ENCODE data around the gene MRGPRD.

MRGPRD gene

DNA sequence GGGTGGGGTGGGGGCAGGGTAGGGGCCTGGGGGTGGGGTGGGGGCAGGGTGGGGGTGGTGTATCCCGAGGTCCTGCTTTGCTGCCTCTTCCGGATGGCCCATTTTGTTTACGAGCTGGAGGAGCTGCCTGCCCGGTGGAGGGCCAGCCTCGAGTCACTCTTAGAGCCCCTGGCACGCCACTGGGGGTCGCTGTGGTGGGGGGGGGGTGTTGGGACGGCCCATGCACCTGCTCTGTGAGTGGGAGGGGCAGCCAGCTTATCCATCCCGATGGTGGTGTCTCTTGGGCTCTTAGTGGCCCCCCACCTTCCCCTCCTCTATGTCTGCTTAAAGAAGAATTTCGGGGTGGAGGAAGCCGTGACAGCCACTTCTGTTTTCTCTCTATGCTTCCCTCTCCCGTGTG is 24.6 kb downstream of the MRGPRD start:
- DNase-seq, result peak in 1 of 10 donors; percentile 5
- intact Hi-C loops (cut with DNase I), result no loop called here

DNA sequence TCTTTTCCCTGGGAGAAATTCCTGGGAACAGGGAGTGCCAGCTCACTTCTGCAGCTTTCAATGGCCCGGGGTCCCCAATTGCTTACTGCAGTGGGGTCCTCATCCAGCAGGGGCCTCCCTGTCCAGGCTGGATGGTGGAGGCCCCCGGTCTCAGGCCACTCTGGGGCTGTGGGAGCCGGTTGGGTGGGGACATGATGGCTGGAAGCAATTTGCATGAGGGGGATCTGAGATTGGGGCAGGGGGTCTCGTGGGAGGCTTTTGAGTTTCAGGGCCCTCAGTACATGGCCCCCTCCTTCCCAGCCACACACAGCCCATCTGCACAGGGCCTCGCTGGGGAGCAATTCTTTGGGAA is 25.2 kb downstream of the MRGPRD start:
- peak in 1 of 10 donors; percentile 15 for DNase-seq
- intact Hi-C loops (cut with DNase I), result no loop called here

DNA sequence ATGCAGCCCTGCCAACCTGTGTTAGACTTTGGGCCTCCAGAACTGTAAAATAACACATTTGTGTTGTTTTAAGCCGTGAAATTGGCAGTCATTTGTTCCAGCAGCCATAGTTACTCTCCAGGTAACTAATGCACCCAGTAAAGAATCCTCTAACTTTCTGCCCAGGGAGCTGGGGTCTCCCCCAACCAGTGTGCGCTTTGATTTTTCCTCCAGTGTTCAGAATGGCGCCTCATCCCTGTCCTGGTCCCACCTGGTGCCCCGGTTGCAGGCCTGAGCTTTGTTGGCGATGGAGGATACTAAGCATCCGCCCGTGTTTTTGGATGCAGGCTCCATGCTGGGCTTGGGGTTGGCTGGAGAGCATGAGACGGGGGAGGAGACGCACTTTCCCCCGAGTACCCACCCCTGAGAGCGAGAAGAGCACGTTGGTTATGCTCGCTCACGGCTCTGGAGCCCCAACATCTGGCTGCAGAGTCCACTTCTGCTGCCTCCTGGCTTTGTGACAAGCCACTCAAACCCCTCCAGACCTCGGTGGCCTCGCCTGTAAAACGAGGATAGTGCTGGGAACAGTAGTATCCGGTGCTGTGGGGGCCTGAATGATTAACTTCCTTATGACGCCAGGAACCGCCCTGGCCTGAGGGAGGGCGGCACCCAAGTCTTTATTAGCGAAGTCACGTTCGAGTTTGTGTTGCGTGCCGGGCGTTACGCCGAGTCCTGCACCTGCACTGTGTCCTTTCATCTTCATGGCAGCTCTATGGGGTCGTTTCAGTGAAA is 25.8 kb downstream of the MRGPRD start:
- peak in 1 of 10 donors; percentile 46 for DNase-seq
- intact Hi-C loops (cut with DNase I), result no loop called here

DNA sequence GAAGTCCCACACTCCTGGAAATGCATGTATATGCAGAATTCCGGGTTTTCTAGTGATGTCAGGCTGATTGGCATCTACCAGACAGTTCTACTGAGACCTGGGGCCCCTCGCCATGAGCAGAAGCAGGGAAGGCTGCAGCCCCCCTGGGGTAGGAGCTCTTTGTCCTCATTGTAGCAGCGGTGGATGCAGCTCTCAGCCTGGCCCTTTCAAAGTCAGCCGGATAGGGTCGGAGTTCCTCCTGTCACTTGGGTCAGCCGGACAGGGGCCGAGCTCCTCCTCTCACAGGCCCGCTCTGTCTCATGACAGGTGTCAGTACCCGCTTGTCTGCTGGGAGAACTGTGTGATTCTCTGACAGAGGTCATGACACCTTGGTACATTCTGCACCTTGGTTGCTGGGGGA is 30.0 kb downstream of the MRGPRD start:
- DNase-seq, result peak in 1 of 10 donors; percentile 57

DNA sequence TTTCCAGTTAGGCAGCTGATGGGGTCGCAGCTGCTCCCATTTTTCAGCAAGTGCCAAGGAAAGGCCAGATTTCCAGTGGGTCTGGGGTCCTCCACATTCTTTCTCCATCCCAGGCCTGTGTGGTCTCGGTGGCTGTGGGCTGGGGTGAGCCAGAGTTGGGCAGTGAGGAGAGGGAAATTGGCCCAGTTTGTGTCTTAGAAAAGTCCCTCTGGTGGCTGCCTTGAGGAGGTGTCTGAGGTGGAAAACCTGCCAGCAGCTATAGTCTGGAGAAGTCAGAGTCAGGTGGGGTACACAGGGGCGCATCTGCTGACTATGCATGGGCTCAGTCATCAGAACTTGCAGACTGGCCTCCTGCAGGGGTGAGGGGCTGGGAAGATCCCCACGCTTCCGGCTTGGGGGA is 30.5 kb downstream of the MRGPRD start:
- peak in 2 of 10 donors; percentile 31 to 50 for DNase-seq
- intact Hi-C loops (cut with DNase I), result no loop called here

More for the DNA sequence above, 30.0 kb downstream of the MRGPRD start:
- intact Hi-C loops (cut with DNase I), result no loop called here

DNA sequence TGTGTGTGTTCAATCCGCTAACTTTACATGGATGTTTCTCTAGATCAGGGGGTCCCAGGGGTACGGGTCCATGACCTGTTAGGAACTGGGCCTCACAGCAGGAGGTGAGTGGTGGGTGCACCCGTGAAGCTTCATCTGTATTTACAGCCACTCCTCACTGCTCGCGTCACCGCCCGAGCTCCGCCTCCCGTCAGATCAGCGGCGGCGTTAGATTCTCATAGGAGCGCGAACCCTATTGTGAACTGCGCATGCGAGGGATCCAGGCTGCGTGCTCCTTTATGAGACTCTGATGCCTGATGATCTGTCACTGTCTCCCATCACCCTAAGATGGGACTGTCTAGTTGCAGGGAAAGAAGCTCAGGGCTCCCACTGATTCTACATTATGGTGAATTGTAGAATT is 31.9 kb downstream of the MRGPRD start:
- peak in 2 of 10 donors; percentile 65 to 69 for DNase-seq

DNA sequence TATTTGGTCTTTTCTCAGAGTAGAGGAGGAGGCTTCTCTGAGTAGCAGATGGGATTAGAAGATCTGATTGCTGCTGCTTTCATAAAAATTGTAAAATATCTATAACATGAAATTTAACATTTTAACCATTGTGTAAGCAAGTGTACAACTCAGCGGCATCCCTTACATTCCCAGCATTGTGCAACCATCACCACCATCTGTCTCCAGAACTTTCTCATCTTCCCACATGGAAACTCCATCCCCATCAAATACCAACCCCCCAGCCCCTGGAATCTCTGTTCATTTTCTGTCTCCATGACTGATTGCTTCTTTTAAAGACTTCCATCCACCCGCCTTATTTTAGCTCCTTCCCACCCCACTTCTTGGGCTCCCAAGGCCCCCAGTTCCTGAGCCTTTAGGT is 32.3 kb downstream of the MRGPRD start:
- intact Hi-C loops (cut with DNase I), result no loop called here
- DNase-seq, result peak in 1 of 10 donors; percentile 3

More for the DNA sequence above, 31.9 kb downstream of the MRGPRD start:
- intact Hi-C loops (cut with DNase I), result no loop called here

DNA sequence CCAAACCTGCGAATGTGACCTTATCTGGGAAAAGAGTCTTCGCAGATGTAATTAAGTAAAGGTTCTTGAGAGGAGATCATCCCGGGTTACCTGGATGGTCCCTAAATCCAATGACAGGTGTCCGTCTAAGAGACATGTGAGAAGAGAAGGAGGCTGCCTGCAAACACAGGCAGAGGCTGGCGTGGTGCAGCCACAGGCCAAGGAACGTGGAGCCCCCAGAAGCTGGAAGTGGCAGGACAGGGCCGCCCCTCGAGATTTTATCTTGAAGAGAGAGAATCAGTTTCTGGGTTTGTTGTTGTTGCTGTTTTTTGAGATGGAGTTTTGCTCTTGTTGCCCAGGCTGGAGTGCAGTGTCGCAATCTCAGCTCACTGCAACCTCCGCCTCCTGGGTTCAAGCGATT is 33.6 kb downstream of the MRGPRD start:
- DNase-seq, result peak in 2 of 10 donors; percentile 4 to 72
- intact Hi-C loops (cut with DNase I), result no loop called here

DNA sequence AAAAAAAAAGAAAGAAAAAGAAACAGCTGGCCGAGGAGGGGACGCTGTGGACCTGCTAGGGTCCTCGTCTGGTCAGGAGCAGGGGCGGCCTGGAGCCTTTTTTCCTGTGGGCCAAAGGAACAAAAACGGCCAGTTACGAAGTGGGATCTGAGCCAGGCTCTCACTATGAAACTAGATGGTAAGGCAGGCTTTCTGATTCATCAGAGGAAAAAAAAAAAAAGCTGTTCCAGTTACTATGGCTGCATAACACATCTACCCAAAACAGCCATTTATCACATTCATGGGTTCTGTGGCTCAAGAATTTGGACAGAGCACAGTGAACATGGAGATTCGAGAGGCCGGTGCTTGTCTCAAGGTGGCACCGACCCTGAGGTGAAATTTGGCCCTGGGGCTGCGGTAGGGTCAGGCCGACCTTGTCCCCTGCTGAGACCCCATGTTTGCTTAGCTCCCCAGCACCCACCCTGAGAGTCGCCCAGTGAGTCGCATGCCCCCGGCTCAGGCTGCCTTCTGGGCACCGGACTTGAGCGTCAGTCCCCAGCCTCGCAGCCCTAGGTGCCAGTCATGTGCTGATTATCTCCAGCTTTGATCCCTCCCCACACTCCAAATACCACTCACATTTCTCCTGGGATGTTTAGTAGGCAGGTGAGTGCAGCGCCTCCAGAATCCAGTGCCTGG is 34.2 kb downstream of the MRGPRD start:
- peak in 2 of 10 donors; percentile 80 to 85 for DNase-seq
- intact Hi-C loops (cut with DNase I), result no loop called here

DNA sequence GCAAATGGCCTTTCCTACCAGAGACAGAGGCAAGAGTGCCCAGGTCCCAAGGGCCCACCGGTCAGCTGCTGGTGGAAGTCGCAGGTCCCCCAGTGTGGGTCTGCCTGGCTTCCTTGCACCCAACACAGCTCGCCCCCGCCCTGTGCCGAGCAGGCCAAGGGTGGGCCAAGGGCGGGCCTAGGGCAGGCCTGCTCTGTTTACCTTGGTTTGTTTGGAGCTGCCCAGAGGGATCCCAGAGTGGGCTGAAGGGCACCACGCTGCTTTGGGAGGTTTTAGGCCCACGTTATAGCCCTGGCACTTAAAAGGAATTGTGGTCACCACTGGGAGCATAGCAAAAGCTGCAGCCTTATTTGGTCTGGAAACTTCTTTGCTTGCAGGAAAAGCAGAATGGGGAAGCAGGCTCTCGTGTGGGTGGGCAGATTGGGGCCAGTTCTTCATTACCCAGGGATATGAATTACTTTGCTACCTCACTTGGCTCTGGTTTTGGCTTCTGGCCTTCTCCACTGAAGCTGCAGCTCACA is 38.0 kb downstream of the MRGPRD start:
- intact Hi-C loops (cut with DNase I), result no loop called here
- peak in 3 of 10 donors; percentile 5 to 76 (median 54) for DNase-seq

DNA sequence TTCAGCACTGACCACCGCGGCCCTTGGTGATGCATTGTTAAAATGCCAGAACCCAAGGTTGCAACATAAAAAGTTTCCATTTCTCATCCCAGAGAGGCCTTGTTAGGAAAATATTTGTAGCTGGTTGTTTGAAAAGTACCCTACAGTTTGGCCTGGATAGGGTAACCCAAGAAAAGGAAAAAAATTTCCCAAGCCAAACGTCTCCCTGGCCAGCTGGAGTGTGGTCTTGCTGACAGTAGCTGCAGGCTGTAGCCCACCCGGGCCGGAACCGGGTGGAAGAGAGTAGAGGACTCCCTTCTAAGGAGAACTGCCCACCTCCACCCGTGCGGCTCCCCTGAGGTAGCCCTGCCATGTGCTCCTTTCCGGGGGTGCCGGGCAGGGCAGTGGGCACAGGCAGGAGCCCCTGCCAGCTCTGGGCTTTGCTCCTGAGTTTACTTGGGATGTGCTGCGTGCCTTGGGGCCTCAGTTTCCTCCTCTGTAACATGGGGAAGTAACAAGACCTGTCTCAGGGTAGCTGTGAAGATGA is 38.6 kb downstream of the MRGPRD start:
- intact Hi-C loops (cut with DNase I), result no loop called here
- peak in 3 of 10 donors; percentile 47 to 78 (median 58) for DNase-seq

DNA sequence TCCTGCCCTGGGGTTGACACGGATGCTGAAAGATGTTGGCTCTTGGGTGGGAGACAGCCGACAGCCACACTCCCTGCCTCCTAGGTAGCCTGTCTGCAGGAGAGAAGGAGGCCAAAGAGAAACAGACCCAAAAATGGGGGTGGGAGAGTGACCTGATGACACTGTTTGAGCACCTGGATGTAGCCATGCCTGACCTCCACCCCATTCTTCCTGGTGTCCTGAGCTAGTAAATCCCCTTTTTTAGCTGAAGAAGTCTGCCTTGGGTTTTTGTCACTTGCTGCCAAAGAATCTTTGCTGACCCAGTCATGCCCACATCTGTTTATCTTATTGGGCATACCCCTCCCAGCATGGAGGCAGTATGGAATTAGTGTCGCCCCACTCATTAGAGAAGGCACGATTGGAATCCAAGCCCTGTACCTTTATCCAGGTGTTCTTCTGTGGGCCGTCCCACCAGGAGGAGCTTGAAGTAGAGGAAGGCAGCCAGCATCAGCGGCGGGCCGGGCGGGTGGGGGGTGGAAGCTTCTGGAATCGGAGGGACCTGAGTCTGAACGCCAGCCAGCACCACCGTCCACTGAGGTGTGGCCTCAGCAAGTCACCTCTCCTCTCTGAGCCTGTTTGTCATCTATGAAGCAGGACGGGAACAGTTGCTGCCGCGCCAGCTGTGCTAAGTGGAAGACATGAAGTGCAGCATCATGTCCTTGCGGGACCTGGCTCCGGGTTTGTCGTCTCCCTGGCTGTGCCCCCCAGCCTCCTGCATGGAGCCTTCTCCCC is 39.3 kb downstream of the MRGPRD start:
- DNase-seq, result peak in 3 of 10 donors; percentile 45 to 79 (median 74)
- intact Hi-C loops (cut with DNase I), result no loop called here

DNA sequence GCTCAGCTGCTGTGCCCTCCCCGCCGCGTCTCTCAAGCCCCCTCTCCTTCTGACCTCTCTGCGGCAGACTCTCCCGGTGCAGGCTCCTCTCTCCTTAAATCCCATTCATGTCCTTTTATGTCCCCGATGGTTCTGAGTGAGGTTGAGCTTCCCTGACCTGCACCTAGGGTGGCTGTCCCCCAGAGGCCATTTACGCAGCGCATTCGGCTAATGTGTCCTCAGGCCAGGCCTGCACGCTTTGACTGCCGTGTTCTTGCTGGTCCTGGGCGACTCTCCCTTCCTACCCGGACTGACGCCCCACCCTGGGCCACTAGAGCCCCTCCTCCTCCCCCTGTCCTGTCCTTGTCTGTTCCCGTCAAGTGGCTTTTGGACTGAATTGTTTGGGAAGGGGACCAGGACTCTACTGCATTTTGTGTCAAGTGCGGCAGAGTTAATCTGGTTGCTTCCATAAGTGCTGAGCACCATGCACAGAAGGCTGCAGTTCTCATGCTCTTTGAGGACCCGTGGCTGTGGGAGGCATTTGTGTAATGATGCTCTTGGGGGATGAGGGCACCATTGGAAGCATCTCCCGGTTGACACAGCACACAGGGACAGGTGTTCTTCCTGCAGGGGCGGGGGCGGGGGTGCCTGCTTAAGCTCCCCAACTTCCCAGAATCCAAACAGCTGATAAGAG is 40.0 kb downstream of the MRGPRD start:
- peak in 3 of 10 donors; percentile 29 to 78 (median 44) for DNase-seq
- intact Hi-C loops (cut with DNase I), result no loop called here

DNA sequence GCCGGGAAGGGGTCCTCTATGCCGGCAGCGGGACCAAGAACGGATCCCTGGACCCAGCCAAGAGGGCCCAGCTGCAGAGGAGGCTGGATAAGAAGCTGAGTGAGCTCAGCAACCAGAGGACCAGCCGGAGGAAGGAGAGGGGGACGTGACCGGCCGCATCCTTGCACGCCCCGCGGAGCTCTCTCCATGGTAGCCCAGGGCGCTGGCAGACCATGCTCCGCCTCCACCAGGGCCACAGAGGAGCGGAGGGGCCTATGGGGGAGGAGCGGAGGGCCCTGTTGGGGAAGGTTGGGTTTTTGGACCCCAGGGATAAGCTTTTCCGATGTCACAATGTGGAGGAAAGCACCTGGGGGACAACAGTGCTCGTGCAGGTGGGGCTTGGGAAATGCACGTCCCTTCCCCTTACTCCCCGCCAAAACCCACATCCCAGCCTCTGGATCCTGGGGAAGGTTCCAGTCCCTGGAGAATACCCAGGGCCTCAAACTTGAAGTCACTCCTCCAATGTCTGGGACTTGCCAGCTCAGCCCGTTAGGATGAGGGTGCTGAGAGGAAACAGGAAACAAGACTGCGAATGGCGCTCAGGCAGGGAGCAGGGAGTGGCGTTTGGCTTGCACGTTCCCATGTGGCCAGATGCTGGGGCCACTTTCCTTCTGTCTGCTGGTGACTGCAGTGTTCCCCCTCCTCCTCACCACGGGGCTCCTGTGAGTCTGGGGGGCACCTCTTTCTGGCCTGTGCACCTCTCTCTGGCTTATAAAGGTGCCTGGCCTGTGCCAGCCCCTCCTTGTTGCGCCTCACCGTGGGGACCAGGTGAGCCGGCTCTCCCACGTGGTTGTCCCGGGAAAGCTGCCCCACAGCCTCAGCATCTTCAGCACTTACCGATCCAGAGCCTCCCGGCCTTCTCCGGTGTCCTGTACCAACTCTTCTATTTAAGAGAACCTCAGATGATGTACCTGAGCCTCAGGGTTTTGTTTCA is 40.9 kb downstream of the MRGPRD start:
- peak in 3 of 10 donors; percentile 35 to 66 (median 55) for DNase-seq
- intact Hi-C loops (cut with DNase I), result no loop called here

DNA sequence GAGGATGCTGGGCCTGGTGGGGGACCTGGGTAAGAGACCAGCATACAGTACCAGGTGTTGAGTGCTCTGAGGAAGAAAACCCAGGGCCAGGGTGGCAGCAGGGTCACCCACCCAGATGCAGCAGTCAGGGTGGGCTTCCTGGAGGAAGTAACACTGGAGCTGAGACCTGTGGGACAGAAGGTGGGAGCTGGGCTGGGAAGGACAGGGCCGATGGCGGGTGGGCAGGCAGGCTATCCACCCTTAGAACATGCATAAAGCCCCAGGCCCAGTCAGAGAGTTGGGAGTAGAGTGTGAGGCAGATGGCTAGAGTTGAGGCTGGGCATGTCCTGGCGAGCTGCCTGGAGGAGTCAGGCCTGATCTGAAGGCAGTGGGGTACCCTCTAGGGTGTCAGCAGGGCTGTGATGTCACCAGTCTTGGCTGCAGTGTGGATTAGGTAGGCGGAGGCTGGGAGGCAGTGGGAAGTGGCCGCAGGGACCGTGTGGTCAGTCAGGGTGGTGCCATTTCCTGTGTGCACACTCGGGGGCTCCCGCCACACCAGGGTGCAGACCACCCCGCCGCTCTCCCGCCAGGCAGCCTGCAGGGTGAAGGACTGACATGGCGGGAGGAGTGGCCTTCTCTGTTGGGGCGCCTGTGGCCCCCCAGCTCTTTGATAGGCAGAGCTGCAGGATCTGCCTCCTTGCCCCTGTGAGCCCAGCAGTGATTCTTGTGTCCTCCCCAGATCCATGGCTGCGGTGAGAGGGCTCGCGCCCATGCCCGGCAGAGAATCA is 41.8 kb downstream of the MRGPRD start:
- intact Hi-C loops (cut with DNase I), result no loop called here
- DNase-seq, result peak in 2 of 10 donors; percentile 57 to 59

DNA sequence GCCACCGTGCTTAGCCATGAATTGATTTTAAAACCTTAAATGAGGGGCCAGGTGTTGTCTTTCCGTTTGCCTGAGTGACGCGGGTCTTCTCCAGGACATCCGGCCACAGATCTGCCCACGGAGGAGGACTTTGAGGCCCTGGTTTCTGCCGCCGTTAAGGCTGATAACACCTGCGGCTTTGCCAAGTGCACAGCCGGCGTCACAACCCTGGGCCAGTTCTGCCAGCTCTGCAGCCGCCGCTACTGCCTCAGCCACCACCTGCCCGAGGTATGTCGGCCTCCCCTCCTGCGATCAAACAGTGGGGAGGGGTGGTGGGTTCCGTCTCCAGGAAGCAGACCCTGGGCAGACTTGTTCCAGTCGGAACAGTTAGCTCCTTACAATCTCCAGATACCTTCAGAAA is 42.7 kb downstream of the MRGPRD start:
- peak in 2 of 10 donors; percentile 64 to 72 for DNase-seq
- intact Hi-C loops (cut with DNase I), result no loop called here

DNA sequence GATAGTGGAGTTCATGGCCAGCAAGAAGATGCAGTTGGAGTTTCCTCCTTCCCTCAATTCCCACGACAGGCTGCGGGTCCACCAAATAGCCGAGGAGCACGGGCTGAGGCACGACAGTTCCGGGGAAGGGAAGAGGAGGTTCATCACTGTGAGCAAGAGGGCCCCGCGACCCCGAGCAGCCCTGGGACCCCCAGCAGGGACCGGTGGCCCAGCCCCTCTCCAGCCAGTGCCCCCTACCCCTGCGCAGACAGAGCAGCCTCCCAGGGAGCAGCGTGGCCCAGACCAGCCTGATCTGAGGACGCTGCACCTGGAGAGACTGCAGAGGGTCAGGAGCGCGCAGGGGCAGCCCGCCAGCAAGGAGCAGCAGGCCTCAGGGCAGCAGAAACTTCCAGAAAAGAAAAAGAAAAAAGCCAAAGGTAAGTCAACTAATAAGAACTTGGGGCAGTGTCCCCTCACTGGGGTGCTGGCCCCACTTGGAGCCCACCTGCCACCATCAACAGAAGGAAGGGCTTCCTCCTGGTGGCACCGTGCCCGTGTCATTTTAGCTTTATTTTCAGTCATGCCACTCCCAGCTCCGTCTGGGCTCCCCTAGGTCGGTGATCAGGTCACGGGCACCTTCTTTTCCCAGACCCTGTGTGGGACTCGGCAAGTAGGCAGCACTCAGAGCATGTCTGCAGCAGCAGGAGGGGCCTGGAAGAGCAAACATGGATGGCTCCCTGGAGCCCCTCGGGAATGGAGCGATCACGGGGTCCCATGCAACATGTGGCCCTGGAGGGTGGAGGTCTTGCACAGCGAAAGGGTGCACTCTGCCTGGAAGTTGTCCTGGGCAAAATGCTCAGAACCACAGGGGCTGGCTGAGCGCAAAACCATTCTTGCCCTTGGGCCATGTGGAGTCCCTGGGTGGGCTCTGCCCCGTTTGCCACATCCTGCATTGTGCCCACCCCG is 43.8 kb downstream of the MRGPRD start:
- DNase-seq, result peak in 2 of 10 donors; percentile 48 to 67
- intact Hi-C loops (cut with DNase I), result no loop called here
